Renal pelvis (tissue), 4 donors: ENCODE measurements around the gene SEPHS2. TPM values are rescaled to one million over a fixed set of nuclear protein-coding genes. Genes with fewer than 3 reads are reported as not detected.

Experiments used
- DNase-seq: peaks from one replicate; pipeline ENCODE4 v3.0.0-alpha.2; 2013
- polyA plus RNA-seq, 3 donors: library from polyadenylated mRNA; unstranded; fragments of 120-200 nt; gene quantifications; one replicate each; pipeline ENCODE4 v1.2.1, GENCODE V29; 2013; ENCODE audit not compliant: insufficient read length in 3 of 3

The SEPHS2 gene
- polyA plus RNA-seq, 3 donors: 95.6 to 96.4 (median 96.0) TPM

- no peak for DNase-seq
Observed at GRCh38 chr16:30438835-30439234, 6.8 kb downstream of the SEPHS2 start.

GRCh38 chr16:30437511-30438046 lies 8.1 kb downstream of the SEPHS2 start:
- DNase-seq: no peak

GRCh38 chr16:30434852-30435251 lies 10.8 kb downstream of the SEPHS2 start:
- no peak for DNase-seq

- no peak for DNase-seq
Observed at GRCh38 chr16:30430428-30430970, 15.2 kb downstream of the SEPHS2 start.

- peak; percentile 99 for DNase-seq
Observed at GRCh38 chr16:30429678-30430427, 15.8 kb downstream of the SEPHS2 start, which contains the start of gene DCTPP1. DCTPP1 (minus strand) TSS chr16:30430030; CDS start chr16:30429980, 50 bp downstream.

GRCh38 chr16:30429418-30429677 lies 16.3 kb downstream of the SEPHS2 start:
- no peak for DNase-seq

- DNase-seq: no peak
Observed at GRCh38 chr16:30428055-30428454, 17.6 kb downstream of the SEPHS2 start.

GRCh38 chr16:30421010-30421409 lies 24.7 kb downstream of the SEPHS2 start:
- DNase-seq: no peak

- DNase-seq: no peak
Observed at GRCh38 chr16:30418350-30419181, 27.1 kb downstream of the SEPHS2 start.

GRCh38 chr16:30417529-30418349 lies 27.9 kb downstream of the SEPHS2 start:
- DNase-seq: peak; percentile 91

- no peak for DNase-seq
Observed at GRCh38 chr16:30416624-30417528, 28.8 kb downstream of the SEPHS2 start.

GRCh38 chr16:30416047-30416603 lies 29.5 kb downstream of the SEPHS2 start:
- no peak for DNase-seq

GRCh38 chr16:30414159-30414558 lies 31.5 kb downstream of the SEPHS2 start:
- no peak for DNase-seq

- no peak for DNase-seq
Observed at GRCh38 chr16:30413112-30413806, 32.4 kb downstream of the SEPHS2 start.

- DNase-seq: peak; percentile 89
Observed at GRCh38 chr16:30409125-30410060, 36.3 kb downstream of the SEPHS2 start.

- no peak for DNase-seq
Observed at GRCh38 chr16:30407804-30408534, 37.7 kb downstream of the SEPHS2 start.

GRCh38 chr16:30407102-30407803 lies 38.4 kb downstream of the SEPHS2 start, which contains the start of gene ZNF771:
ZNF771 (plus strand) TSS chr16:30407606; CDS start chr16:30408054, 448 bp downstream.
- peak; percentile 92 for DNase-seq
